Vagina (tissue), 2 donors: Measurements from ENCODE around the gene NYAP1.

Source experiments
- CTCF ChIP-seq, 3 experiments: fragments of 450-650 bp in 2 of 3; fragments of 200-600 bp in 1 of 3; sonication (generic) in 1 of 3; IDR thresholded peaks; one replicate each; pipeline ENCODE4 v1.5.1; 2017 to 2019; ENCODE audit warnings: antibody characterized with exemption in 3 of 3, mild to moderate bottlenecking in 2 of 3, moderate library complexity in 2 of 3
- POLR2A ChIP-seq, 2 donors: fragments of 450-650 bp; IDR thresholded peaks; one replicate each; pipeline ENCODE4 v1.6.1; 2017; ENCODE audit warnings: antibody characterized with exemption in 2 of 2, mild to moderate bottlenecking in 2 of 2, moderate library complexity in 2 of 2
- POLR2AphosphoS5 ChIP-seq, 2 donors: sonication (generic); formaldehyde crosslinking; IDR thresholded peaks; one replicate each; pipeline ENCODE4 v1.9.0; 2017; ENCODE audit warnings: antibody characterized with exemption in 2 of 2, mild to moderate bottlenecking in 2 of 2, low read depth in 1 of 2; ENCODE audit not compliant: insufficient read depth in 1 of 2

- TF ChIP-seq CTCF (IDR thresholded peaks at IDR 0.05) = no peak
- TF ChIP-seq POLR2AphosphoS5 (IDR thresholded peaks at IDR 0.05; ENCODE audit: insufficient read depth in 1 of 2, low read depth in 1 of 2) = no peak
- TF ChIP-seq POLR2A (IDR thresholded peaks at IDR 0.05) = no peak
Measured at GRCh38 chr7:100481466-100481865, 2.3 kb upstream of the NYAP1 start.
